ENCODE measurements around the gene UXS1.

Gene UXS1

DNA sequence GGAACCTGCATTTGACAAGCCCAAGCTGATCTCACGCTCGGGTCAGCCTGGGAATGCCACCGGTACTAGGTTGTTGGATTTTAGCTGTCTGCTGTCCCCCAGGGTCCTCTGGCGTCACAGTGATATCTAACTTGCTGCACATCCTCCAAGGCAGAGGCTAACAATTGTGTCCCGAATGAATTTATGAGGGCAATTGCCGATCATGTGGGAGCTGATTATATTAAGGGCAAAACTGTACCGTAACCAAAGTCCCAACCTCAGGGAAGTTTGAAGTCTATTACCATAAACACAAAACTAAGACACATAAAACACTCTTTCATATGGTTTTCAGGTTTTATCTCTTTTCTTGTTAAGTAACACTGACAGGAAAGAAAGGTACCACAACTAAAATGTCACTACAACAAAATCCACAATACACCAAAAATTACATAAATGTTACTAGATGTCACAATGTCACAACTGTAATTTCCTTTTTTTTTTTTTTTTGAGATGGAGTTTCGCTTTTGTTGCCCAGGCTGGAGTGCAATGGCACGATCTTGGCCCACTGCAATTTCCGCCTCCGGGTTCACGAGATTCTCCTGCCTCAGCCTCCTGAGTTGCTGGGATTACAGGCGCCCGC, 6.7 kb downstream of the UXS1 start:
- FAIRE-seq = no peak

DNA sequence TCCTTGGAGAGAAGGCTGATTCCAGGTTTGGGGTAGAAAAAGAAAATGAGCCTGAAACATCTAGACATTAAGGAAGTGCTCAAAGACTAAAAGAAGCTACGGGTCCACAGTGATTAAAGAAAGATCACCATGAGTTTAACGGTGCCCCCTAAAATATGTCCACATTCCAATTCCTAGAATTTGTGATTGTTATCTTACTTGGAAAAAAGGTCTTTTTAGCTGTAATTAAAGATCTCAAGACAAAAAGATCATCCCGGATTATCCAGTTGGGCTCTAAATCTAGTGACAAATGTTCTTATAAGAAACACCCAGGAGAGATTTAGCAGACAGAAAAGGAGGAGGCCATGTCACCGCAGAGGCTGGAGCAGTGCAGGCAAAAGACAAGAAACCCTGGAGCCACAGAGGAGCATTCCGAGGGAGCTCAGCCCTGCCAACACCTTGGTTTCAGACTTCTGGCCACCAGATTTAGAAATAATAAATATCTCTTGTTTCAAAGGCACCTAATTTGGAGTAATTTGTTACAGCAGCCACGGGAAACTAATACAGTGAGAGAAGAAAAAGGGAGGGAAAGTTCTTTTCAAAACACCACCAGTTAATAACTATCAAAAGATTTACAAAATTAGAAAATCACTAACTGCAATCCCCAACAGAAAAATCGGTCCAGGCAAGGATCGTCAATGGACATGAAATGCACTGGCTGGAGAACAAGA, 8.5 kb downstream of the UXS1 start:
- no peak for FAIRE-seq

DNA sequence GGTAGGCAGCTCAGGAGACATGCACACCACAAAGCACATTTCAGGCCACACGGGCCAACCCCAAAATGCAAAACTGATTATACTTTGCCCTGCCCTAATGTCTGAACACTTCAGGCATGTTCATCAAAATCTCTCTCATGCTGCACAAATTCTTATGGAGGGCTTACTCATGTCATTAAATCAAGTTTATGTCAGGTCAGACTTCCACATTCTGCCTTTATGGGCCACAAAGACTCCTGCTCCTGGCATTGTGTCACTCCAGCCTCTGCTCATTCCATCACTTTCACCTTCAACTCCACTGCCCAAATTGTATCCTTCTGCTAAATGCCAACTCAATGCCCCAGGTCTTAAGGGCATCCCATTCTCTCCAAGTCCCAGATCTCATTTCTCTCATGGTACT, 9.2 kb downstream of the UXS1 start:
- FAIRE-seq = no peak

DNA sequence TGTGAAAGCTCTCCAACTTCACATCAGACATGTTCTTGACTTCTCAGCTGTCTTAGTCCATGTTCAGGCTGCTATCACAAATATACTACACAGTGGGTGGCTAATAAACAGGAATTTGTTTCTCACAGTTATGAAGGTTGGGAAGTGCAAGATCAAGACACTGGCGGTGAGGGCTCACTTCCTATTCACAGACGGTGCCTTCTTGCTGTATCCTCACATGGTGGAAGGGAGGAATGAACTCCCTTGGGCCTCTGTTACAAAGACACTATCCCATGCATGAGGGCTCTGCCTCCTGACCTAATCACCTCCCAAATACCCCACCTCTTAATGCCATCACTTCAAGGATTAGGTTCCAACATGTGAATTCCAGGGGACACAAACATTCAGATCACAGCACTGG, 9.7 kb downstream of the UXS1 start:
- no peak for FAIRE-seq

DNA sequence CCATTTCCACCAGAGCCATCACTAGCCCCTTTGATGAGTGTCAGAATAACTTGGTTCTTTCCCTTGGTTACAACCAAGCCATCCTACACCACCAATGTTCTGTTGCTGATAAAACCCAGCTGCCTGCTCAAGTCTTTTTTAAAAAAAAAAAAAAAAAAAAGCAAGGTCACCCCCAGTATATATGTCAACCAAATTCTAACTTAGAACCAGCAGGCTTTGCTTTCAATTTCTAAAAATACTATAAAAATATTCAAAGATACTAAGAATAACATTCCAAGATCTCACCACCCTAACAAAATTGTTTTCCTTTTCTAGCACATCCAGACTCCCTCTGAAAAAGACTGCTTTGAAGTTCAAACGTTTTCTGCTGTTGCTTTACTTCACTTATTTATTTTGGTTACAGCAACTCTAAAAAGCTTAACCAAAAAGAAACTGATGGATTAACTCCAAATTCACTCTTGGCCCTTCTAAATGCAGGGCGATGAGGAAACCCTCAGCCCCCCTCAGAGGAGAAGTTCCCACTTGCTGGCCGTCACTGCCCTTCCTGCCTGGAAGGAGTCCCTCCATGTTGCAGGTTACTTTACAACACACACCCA, 10.9 kb downstream of the UXS1 start:
- FAIRE-seq = peak; percentile 95

DNA sequence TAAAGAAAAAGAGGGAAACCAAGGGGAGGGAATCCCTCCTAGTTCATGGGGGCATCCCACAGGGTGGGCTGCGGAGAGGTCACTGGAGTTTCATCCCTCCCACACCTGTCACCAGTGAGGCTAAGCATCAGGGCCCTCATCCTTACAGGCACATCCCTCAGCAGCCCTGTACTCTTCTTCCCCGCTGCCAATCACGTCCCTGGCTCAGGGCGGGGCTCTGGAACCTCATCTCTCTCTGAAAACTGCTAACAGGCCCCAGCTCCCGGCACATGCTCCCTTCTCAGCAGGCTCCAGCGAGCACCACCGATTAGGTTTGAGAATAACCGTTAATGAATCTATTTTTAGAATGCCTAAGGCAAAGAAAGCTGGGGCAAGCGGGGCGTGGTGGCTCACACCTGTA, 13.0 kb downstream of the UXS1 start:
- no peak for FAIRE-seq

DNA sequence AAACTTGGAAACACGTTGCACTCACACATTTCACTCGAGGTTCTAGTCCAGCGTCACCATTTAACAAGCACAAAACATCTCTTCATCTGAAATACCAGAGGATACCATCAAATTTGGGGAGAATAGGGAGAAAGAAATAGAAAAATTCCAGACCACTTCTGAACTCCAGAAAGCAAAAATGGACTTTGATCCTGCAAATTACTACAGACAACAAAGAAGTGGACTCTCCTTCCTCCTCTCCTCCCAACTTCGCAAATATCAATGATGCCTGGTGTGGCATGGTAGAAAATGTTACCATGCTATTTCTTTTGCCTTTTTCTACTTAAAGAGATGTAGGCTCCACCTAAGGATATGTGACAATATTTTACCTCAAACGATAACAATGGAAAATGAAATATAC, 13.5 kb downstream of the UXS1 start:
- no peak for FAIRE-seq

DNA sequence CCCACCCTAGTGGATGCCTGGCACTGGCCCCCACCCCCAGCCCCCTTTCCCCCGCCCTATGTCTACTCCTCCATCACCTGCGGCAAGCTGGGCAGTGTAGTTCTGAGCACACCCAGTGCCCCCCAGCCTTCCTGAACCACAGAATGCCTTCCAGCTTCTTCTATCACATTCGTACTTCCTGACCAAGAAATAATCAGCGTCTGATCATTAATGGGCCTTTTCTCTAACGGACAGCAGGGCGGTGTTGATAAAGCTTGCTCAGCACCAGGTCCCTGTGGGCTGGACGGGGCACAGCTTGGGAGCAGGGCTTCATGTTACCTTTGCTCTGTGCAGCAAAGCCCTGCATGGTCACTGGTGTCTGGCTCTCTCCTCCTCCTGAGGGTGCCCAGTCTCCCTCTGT, 15.4 kb downstream of the UXS1 start:
- no peak for FAIRE-seq

DNA sequence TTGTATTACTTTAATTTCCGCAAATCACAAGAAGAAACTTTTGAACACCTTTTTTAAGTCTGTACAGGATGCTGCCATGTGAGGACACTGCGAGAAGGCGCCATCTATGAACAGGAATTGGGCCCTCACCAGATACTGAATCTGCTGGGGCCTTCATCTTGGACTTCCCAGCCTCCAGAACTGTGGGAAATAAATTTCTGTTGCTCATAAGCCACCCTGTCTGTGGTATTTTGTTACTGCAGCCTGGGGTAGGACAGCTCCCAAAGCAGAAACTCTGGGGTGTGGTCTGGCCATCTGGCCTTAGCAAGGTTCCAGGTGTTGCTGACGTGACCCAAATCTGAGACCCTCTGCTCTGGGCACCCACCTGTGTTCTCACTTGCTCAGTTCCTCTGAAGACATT, 16.5 kb downstream of the UXS1 start:
- FAIRE-seq = no peak

DNA sequence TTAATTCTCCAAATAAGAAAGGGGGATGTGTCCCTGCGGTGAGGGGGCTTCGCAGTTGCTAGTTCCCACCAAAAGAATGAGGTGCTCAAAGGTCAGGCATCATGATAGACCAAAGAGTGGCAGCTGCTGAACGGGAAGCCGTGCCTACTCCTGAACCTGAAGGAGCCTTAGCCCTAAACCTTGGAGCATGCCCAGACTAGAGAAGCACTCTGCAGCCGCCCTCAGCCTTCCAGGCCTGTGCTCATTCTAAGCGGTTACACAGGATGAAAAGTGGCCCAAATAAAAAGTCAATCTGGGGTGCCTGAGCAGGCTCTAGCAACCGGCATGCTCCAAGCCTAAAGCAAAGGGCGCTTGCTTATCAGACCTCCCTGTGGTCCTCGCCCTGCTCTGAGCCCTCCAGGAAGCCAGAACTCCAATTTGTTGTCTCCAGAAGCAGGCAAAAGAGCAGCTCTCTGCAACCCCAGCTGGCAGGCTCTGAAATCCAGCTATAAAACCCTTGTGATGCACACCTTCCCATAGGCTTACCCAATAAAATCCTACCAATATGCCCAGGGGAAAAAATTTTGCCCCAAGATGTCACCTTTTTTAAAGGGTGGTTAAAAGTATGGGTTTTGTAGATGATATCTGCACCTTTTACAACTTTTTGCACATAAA, 17.5 kb downstream of the UXS1 start:
- FAIRE-seq = no peak

DNA sequence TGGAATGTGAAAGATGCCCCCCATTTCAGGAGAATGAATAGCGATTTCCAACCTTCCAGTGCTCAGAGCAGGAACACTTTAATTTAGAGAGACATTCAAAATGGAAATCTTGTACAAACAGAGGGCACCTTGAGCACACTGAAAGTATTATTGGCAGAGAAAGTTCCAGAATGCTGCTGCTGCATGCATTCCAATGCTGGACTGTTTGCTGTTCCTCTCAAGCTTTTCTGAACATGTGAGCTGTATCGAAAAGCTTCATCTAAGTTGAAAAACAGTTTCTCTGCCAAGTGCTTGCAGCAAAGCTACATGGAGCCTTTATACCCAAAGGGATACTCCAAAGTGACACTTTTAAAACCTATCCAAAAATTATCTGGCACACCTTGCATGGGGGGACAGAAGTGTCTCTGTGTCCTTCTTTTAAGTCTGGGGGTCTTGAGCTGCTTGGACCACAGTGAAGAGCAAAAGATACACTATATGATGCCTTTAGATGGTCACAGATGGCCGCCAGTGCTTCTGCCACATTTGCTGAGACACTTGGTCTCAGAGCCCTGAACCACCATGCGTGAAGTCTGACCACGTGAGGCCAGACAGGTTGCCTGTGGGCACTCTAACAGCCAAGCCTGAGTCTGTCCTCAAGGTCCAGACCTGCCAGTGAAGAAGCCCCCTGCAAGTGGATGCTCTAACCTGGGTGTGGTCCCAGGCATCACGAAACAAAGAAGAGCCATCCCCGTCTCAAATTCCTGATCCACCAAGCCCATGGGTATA, 18.8 kb downstream of the UXS1 start:
- no peak for FAIRE-seq

DNA sequence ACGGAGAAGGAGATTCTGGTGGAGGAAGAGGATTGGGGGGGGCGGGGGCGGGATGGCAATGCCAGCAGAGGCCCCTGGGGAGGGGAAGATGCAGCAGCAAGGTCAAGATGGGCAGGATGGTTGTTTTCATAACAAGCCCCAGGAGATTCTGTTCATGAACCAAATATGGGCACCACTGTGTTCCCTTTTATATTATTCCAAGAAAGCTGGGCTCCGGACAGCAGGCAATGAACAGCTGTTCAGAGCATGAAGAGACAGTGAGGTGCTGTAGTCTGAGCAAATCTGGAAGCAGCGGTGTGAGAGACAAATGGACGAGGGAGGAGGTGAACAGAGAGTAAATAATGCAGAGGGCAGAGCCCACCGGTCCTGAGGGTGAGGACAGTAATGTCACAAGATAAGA, 20.0 kb downstream of the UXS1 start:
- no peak for FAIRE-seq

DNA sequence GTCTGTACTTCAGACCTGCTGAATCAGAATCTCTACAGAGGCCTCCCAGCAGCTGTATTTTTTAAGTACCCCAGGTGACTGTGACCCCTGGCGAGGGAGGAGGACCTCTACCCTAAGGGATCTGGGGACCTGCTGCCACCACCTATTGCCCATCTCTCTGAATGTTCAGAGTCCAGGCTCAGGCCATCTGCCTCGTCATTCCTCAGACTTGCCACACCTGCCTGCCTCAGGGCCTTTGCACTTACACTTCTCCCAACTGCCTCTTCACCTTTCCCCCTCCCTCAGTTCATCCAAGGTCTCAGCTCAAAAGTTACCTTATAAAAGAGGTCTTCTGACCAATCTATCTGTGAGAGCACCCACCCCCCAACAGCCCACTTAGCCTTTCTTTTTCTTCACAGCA, 21.5 kb downstream of the UXS1 start:
- no peak for FAIRE-seq

DNA sequence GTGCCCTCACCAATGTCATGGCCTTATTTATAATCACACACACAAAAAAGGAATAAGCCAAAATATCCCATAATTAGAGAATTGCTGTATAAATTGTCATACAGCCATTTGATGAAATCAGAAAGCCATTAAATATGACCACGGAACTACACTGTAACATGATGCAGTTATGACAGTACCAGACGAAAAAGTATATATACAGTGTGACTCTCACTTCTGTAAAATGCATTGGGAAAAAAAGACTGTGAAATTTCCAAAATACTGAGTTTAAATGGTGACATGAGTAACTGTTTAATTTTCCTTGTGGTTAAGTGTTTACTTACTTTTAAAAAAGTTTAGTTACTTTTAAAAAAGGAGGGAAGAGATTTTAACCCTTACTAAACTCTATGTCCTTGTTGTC, 25.4 kb downstream of the UXS1 start:
- no peak for FAIRE-seq

DNA sequence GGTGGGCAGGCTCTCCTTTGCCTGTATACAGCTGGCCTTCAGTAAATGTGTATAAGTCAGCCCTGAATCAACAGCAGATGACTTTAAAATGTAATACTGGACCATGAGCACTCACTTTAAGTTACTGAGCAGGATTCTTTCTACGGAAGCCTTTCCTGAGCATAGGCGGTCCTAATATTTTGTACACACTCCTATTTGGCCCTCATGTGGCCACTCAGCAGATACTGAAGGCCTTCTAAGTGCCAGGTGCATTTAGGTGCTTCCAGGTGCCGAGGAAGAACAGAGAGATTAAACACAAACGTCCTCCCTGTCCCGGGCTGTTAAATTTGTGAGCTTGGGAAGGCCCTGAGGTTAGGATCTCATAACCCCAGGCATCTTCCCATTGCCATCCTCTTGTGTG, 27.0 kb downstream of the UXS1 start:
- FAIRE-seq = no peak

DNA sequence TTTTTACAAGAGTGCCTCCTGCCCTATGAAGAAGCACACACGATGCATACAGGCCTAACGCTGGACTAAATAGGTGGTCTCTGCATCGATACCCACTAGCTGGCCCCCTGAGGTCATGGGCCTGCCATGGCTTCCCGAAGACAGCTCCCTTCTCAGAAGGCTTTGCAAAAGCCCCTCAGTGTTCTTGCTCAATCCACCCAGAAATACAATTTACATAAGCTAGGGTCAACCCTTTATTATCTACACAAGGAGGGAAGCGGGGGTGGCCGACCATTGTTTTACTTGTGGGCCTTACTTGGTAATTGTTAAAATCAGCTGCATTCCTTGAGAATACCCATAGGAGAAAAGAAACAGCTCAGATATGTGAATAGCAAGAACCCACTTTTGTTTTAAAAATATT, 28.5 kb downstream of the UXS1 start:
- FAIRE-seq = no peak

DNA sequence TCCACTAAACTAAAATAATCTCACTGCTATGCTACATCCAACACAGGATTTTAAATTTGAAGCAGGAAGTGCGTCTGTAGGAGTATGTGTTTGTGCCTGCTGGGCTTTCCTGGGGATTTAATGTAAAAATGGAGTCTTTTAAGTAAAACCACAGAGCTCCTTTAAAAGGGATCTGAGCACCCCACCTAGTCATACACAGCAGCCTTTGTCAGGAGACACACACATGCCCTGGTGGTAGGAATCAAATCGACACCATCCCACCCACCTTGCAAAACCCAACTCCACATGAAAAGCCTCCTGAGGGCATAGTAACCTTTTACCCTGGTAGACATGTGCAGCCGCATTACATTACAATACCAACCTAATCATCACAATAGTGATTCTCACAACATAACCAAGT, 29.1 kb downstream of the UXS1 start:
- no peak for FAIRE-seq

DNA sequence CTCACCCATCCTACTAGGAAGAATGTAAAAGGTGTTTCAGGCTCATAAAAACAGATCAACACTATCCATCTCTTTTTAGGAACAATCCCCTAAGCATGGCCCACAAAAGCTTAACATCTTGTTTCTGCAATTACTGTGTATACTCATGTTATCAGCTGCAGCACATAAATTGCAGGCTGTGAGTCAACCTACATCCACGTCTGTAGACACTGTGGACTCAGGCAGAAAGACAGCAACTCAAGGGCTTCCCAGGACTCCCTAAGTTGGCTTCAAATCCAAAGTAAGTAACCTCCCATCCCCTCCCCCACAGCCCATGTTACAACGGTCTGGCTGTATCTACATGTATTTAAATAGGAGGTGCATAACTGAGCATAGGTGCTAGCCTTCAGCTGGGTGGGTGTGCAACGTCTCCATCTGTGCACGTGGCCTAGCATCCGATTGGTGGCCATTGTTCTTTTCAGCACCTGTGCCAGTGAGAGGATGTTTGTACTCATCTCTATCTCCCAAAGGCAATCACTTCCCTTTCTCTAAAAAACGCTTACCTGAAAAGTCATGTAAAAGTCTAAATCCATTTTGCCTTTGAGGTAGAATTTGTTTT, 30.1 kb downstream of the UXS1 start:
- FAIRE-seq = no peak

DNA sequence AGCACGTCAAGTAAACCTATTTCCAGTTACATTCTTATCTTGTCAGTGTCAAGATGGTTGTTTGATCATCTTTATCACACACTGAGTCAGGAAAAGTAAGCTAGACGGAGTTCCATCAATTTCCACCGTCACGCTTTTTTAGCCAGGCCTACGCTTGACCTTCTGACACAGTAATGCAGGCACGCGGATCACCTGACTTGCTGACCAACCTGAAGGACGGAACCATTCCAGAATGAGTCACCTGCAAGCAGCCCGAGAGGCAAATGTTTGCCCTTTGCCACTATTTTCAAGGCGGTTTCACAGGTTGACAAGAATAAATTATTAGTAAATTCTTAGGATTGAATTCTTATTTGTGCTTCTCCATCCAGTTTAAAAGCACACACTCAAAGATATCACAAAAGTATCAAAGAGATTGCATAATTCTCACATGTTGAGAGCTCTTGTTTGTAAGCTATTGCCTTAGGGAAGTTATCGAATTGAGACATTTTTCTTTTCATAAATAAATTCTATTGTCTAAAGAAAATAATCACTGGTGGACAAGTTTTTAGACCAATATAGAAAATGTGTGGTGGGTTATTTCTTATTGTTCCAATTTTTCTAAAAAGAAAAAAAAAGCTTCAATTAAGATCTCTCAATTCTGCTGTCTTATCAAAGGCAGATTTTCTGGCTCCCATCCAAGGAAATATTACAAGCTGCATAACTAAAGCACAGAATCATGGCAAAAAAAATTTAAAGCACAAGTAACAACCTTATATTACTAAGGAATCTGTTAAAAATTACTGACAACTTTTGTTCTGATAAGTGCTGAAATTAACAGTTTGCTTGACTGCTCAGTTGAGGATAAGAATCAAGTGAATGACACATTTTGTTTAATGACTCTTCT, 31.9 kb downstream of the UXS1 start:
- no peak for FAIRE-seq

DNA sequence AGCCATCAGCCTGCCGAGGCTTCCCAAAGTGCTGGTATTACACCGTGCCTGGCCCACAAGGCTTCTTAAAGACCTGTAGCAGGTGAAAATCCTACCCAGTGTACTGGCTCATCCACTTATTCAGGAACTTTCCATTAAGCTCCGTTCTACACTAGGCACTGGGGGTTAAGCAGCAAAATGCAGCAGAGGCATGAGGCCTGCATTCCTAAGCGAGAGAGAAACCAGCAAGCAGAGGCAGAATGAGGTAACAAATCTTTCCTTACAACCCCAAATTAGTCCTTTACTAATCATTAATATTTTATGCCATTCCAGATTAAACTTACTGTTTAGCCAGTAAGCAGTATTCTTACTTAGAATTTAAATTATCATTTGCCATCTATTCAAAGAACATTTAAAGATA, 32.8 kb downstream of the UXS1 start:
- no peak for FAIRE-seq

DNA sequence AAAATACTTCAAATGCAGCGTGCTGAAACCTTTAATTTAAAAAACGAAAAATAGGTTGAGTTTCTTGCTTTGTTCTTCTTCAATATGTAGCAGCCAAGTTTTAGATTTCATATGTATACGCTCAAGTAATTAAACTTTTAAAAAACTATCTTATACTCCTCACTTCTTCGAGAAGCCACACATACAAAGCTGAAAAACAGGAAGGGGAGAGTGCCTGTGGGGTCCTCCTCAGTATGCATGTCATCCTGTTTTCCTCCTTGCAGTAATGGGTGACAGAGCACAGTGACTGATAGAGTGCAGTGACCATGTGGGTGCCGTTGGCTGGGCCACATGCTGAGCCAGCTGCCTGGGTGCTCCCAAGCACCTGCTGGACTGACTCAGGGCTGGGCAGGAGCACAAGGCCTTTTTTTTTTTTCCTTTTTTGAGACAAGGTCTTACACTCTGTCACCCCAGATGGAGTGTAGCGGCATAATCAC, 33.3 kb downstream of the UXS1 start:
- no peak for FAIRE-seq
